Sigmoid colon (tissue), 7 donors: ENCODE data around the gene GNAQ. TPM values are rescaled to one million over a fixed set of nuclear protein-coding genes. Genes with fewer than 3 reads are reported as not detected.

Source experiments
- DNase-seq: peaks from one replicate; pipeline ENCODE4 v3.0.0-alpha.2; 2019
- H3K27ac ChIP-seq, 4 donors: fragments of 200-600 bp; sonication (generic); one replicate each; pipeline ENCODE4 v1.5.1; 2016 to 2019; ENCODE audit warnings: mild to moderate bottlenecking in 1 of 4
- H3K27me3 ChIP-seq, 3 donors: fragments of 200-600 bp; sonication (generic); one replicate each; pipeline ENCODE4 v1.5.1; 2019; ENCODE audit warnings: mild to moderate bottlenecking in 1 of 3
- H3K36me3 ChIP-seq, 4 donors: fragments of 200-600 bp; sonication (generic); one replicate each; pipeline ENCODE4 v1.5.1; 2016 to 2019
- H3K4me1 ChIP-seq, 4 donors: fragments of 200-600 bp; sonication (generic); one replicate each; pipeline ENCODE4 v1.5.1; 2017 to 2019
- H3K4me3 ChIP-seq, 4 donors: fragments of 200-600 bp; sonication (generic); one replicate each; pipeline ENCODE4 v1.5.1; 2017 to 2019; ENCODE audit warnings: mild to moderate bottlenecking in 2 of 4, moderate library complexity in 1 of 4
- H3K9me3 ChIP-seq, 4 donors: fragments of 200-600 bp in 3 of 4; sonication (generic) in 3 of 4; one replicate each; pipeline versions ENCODE4 v1.5.1 to v1.6.1; 2013 to 2019
- CTCF ChIP-seq, 4 experiments: fragments of 450-650 bp in 3 of 4; fragments of 200-600 bp in 1 of 4; IDR thresholded peaks; one replicate each; pipeline ENCODE4 v1.5.1; 2016 to 2019; ENCODE audit warnings: antibody characterized with exemption in 4 of 4, mild to moderate bottlenecking in 3 of 4, moderate library complexity in 2 of 4
- EP300 ChIP-seq, 4 donors: sonication (generic); formaldehyde crosslinking; IDR thresholded peaks; one replicate each; pipeline ENCODE4 v1.6.1; 2017; ENCODE audit warnings: antibody characterized with exemption in 4 of 4
- POLR2A ChIP-seq, 2 donors: fragments of 450-650 bp; IDR thresholded peaks; one replicate each; pipeline ENCODE4 v1.6.1; 2016; ENCODE audit warnings: antibody characterized with exemption in 2 of 2, mild to moderate bottlenecking in 2 of 2, moderate library complexity in 2 of 2
- POLR2AphosphoS5 ChIP-seq, 4 donors: sonication (generic); formaldehyde crosslinking; IDR thresholded peaks; one replicate each; pipeline ENCODE4 v1.6.1; 2017; ENCODE audit warnings: antibody characterized with exemption in 4 of 4
- WGBS, 2 donors: extraction: QIAGEN DNeasy Blood & Tissue Kit; methylation state at CpG; one replicate each; pipeline ENCODE4 v1.1.7; 2013; 5-methylcytosine and 5-hydroxymethylcytosine counted together
- intact Hi-C: fragments of 100-400 bp; cut with DNase I; formaldehyde crosslinking; loops from one replicate; pipeline ENCODE4 v1.15.1; 2023
- polyA plus RNA-seq, 3 donors: library from polyadenylated mRNA; stranded (reverse); fragments of 200-250 nt; gene quantifications; one replicate each; pipeline ENCODE4 v1.2.3, GENCODE V29; 2013
- total RNA-seq, 4 donors: library from RNA; depleted of rRNA; stranded (reverse); fragments of >200 nt; gene quantifications; one replicate each; pipeline ENCODE4 v1.1.0, GENCODE V29; 2016
- donor health status: healthy with polysubstance abuse.
- donor health status: Bipolar disorder and iron deficiency.
- donor health status: healthy.

GNAQ gene
- total and polyA plus RNA-seq, 7 donors: 21.6 to 79.2 (median 49.5) TPM

- Histone ChIP-seq H3K4me3 (no peak overlapping the region), H3K27ac (no peak overlapping the region), H3K4me1 (peaks cover 0 to 82% (median 55%) of the 10 kb centered on the region in 4 donors), H3K9me3 (no peaks in the 10 kb centered on the region), H3K27me3 (no peaks in the 10 kb centered on the region), H3K36me3 (no peaks in the 10 kb centered on the region)
- WGBS, 2 donors: 83 to 92% methylated on average over 4 of the region's 4 CpGs
- intact Hi-C loops: no loop called here
- no peak for TF ChIP-seq EP300 (IDR thresholded peaks at IDR 0.05)
- no peak for TF ChIP-seq CTCF (IDR thresholded peaks at IDR 0.05)
- TF ChIP-seq POLR2AphosphoS5 (IDR thresholded peaks at IDR 0.05): no peak
- TF ChIP-seq POLR2A (IDR thresholded peaks at IDR 0.05): no peak
- no peak for DNase-seq
Measured at GRCh38 chr9:78001946-78002731, 29.5 kb downstream of the GNAQ start.

- no peaks in the 10 kb centered on the region for H3K36me3 ChIP-seq
- DNase-seq: no peak
- H3K4me1 ChIP-seq: peaks cover 0 to 65% (median 39%) of the 10 kb centered on the region in 4 donors
- no peaks in the 10 kb centered on the region for H3K9me3 ChIP-seq
- H3K27me3 ChIP-seq: no peaks in the 10 kb centered on the region
- no peak overlapping the region for H3K4me3 ChIP-seq
- 89 to 92% methylated on average over 2 of the region's 2 CpGs for WGBS, 2 donors
- intact Hi-C loops: no loop called here
- TF ChIP-seq CTCF (IDR thresholded peaks at IDR 0.05) (no peak), POLR2AphosphoS5 (IDR thresholded peaks at IDR 0.05) (no peak), EP300 (IDR thresholded peaks at IDR 0.05) (no peak), POLR2A (IDR thresholded peaks at IDR 0.05) (no peak)
- peak overlapping the region in 1 of 4 donors; percentile 52 for H3K27ac ChIP-seq
Measured at GRCh38 chr9:78000221-78000620, 31.4 kb downstream of the GNAQ start.

GRCh38 chr9:77999231-77999631 is 32.4 kb downstream of the GNAQ start:
- Histone ChIP-seq H3K4me1 (peaks cover 0 to 58% (median 34%) of the 10 kb centered on the region in 4 donors), H3K27ac (peak overlapping the region in 2 of 4 donors; percentile 28 to 52), H3K4me3 (no peak overlapping the region), H3K9me3 (no peaks in the 10 kb centered on the region), H3K36me3 (no peaks in the 10 kb centered on the region), H3K27me3 (no peaks in the 10 kb centered on the region)
- WGBS, 2 donors: 64 to 68% methylated on average over 2 of the region's 2 CpGs
- intact Hi-C loops: no loop called here
- no peak for DNase-seq
- TF ChIP-seq POLR2AphosphoS5 (IDR thresholded peaks at IDR 0.05): no peak
- TF ChIP-seq CTCF (IDR thresholded peaks at IDR 0.05): no peak
- no peak for TF ChIP-seq EP300 (IDR thresholded peaks at IDR 0.05)
- TF ChIP-seq POLR2A (IDR thresholded peaks at IDR 0.05): no peak

GRCh38 chr9:77997611-77998284 is 33.9 kb downstream of the GNAQ start:
- H3K4me1 ChIP-seq: peaks cover 0 to 44% (median 30%) of the 10 kb centered on the region in 4 donors
- no peak overlapping the region for H3K4me3 ChIP-seq
- H3K9me3 ChIP-seq: no peaks in the 10 kb centered on the region
- DNase-seq: peak; percentile 70
- TF ChIP-seq POLR2A (IDR thresholded peaks at IDR 0.05): no peak
- H3K27ac ChIP-seq: peak overlapping the region in 2 of 4 donors; percentile 2
- no peaks in the 10 kb centered on the region for H3K36me3 ChIP-seq
- intact Hi-C loops: no loop called here
- H3K27me3 ChIP-seq: no peaks in the 10 kb centered on the region
- 73 to 91% methylated on average over 16 of the region's 16 CpGs for WGBS, 2 donors

GRCh38 chr9:77996696-77997095 is 34.9 kb downstream of the GNAQ start:
- intact Hi-C loops: no loop called here
- no peak for TF ChIP-seq POLR2AphosphoS5 (IDR thresholded peaks at IDR 0.05)
- TF ChIP-seq POLR2A (IDR thresholded peaks at IDR 0.05): no peak
- TF ChIP-seq CTCF (IDR thresholded peaks at IDR 0.05): no peak
- TF ChIP-seq EP300 (IDR thresholded peaks at IDR 0.05): no peak
- H3K27ac ChIP-seq: no peak overlapping the region
- H3K9me3 ChIP-seq: no peaks in the 10 kb centered on the region
- H3K4me1 ChIP-seq: peaks cover 0 to 36% (median 24%) of the 10 kb centered on the region in 4 donors
- WGBS, 2 donors: 95 to 98% methylated on average over 2 of the region's 2 CpGs
- no peak for DNase-seq
- no peak overlapping the region for H3K4me3 ChIP-seq
- H3K27me3 ChIP-seq: no peaks in the 10 kb centered on the region
- no peaks in the 10 kb centered on the region for H3K36me3 ChIP-seq
